Ovary (tissue), 9 donors: ENCODE measurements around the gene RPTOR. TPM values are rescaled to one million over a fixed set of nuclear protein-coding genes. Genes with fewer than 3 reads are reported as not detected.

Experiments
- DNase-seq, 5 donors: peaks; one replicate each; pipeline ENCODE4 v3.0.0-alpha.2; 2019 to 2020
- H3K27ac ChIP-seq, 2 donors: fragments of 200-600 bp; one replicate each; pipeline versions ENCODE4 v1.5.1 to v1.8.0; 2019 to 2022
- H3K27me3 ChIP-seq: fragments of 200-600 bp; one replicate; pipeline ENCODE4 v1.8.0; 2022
- H3K36me3 ChIP-seq: fragments of 200-600 bp; sonication (generic); one replicate; pipeline ENCODE4 v1.5.1; 2019
- H3K4me1 ChIP-seq: one replicate; pipeline ENCODE4 v1.8.1; 2013; ENCODE audit warnings: mild to moderate bottlenecking, moderate library complexity; ENCODE audit not compliant: insufficient read depth
- H3K4me3 ChIP-seq: fragments of 200-600 bp; sonication (generic); one replicate; pipeline ENCODE4 v1.5.1; 2017
- H3K9me3 ChIP-seq, 2 donors: fragments of 200-600 bp in 1 of 2; sonication (generic) in 1 of 2; one replicate each; pipeline versions ENCODE4 v1.5.1 to v1.8.1; 2013 to 2019; ENCODE audit warnings: mild to moderate bottlenecking in 1 of 2, moderate library complexity in 1 of 2
- CTCF ChIP-seq, 3 donors: fragments of 450-650 bp in 2 of 3; fragments of 200-600 bp in 1 of 3; IDR thresholded peaks; one replicate each; pipeline versions ENCODE4 v1.5.1 to v1.8.0; 2016 to 2022; ENCODE audit warnings: antibody characterized with exemption in 3 of 3, mild to moderate bottlenecking in 1 of 3
- EP300 ChIP-seq: sonication (generic); formaldehyde crosslinking; IDR thresholded peaks from one replicate; pipeline ENCODE4 v1.6.1; 2017; ENCODE audit warnings: antibody characterized with exemption
- POLR2A ChIP-seq: fragments of 450-650 bp; IDR thresholded peaks from one replicate; pipeline ENCODE4 v1.6.1; 2017; ENCODE audit warnings: antibody characterized with exemption, mild to moderate bottlenecking, moderate library complexity
- WGBS, 3 donors: extraction: QIAGEN DNeasy Blood & Tissue Kit in 1 of 3; methylation state at CpG; one replicate each; pipeline versions ENCODE4 v1.1.5 to v1.1.7; 2013 to 2017; 5-methylcytosine and 5-hydroxymethylcytosine counted together
- intact Hi-C, 4 donors: fragments of 100-400 bp; cut with DNase I; formaldehyde crosslinking; loops; one replicate each; pipeline versions ENCODE4 v1.11.0 to v1.15.1; 2022 to 2023
- polyA plus RNA-seq, 2 donors: library from polyadenylated mRNA; stranded (reverse); fragments of 200-250 nt in 1 of 2; fragments of 350-450 nt in 1 of 2; fragmentation: Illumina TruSeq in 1 of 2; extraction: RNeasy Lipid Tissue Mini Kit (QIAGEN cat#74804) in 1 of 2; gene quantifications; one replicate each; pipeline ENCODE4 v1.2.3, GENCODE V29; 2013 to 2014
- total RNA-seq, 7 donors: library from RNA; depleted of rRNA in 2 of 7; stranded (reverse); fragments of >200 nt in 2 of 7; fragmentation: NEBNext Ultra II Directional in 3 of 7; extraction: Animal tissue kit (Norgen Biotek cat#: 25700) in 3 of 7; gene quantifications; one replicate each; pipeline versions ENCODE4 v1.1.0 to v1.2.4, GENCODE V29; 2016 to 2023
- donor health status: DM: no; HTN: no; CAD: no; lungs with moderate emphysema.
- donor health status: DM: no; HTN: no; CAD: no.
- donor health status: Bipolar disorder and iron deficiency.
- donor health status: DM: yes; HTN: yes; CAD: no.
- donor health status: DM: no; HTN: no; CAD: no.
- donor health status: DM: yes; HTN: yes; CAD: no.

The RPTOR gene
- total and polyA plus RNA-seq, 9 donors = 11.1 to 41.9 (median 27.9) TPM

- DNase-seq = no peak
- Histone ChIP-seq H3K9me3 (no peaks in the 10 kb centered on the region), H3K36me3 (no peaks in the 10 kb centered on the region), H3K27ac (no peak overlapping the region), H3K27me3 (no peaks in the 10 kb centered on the region), H3K4me1 (no peaks in the 10 kb centered on the region), H3K4me3 (no peak overlapping the region)
- intact Hi-C loops = no loop called here
- WGBS, 3 donors = 79 to 87% (median 82%) methylated on average over 22 of the region's 22 CpGs
- TF ChIP-seq POLR2A = no peak
- TF ChIP-seq CTCF (IDR thresholded peaks at IDR 0.05) = peak in 1 of 3 donors; percentile 11
Measured at GRCh38 chr17:80899402-80900268, 355.0 kb downstream of the RPTOR start.

- WGBS, 3 donors = 73 to 79% (median 75%) methylated on average over 4 of the region's 4 CpGs
- no peak overlapping the region for H3K4me3 ChIP-seq
- no peaks in the 10 kb centered on the region for H3K36me3 ChIP-seq
- H3K27ac ChIP-seq = no peak overlapping the region
- TF ChIP-seq CTCF (IDR thresholded peaks at IDR 0.05) (no peak), EP300 (no peak), POLR2A (no peak)
- DNase-seq = no peak
- no peaks in the 10 kb centered on the region for H3K27me3 ChIP-seq
- H3K4me1 ChIP-seq = no peaks in the 10 kb centered on the region
- no peaks in the 10 kb centered on the region for H3K9me3 ChIP-seq
- intact Hi-C loops = no loop called here
Measured at GRCh38 chr17:80901319-80901718, 356.7 kb downstream of the RPTOR start.

GRCh38 chr17:80902197-80902962 is 357.7 kb downstream of the RPTOR start:
- no peak for DNase-seq
- H3K4me1 ChIP-seq = no peaks in the 10 kb centered on the region
- 86 to 90% (median 88%) methylated on average over 29 of the region's 29 CpGs for WGBS, 3 donors
- H3K27me3 ChIP-seq = no peaks in the 10 kb centered on the region
- H3K9me3 ChIP-seq = no peaks in the 10 kb centered on the region
- intact Hi-C loops = no loop called here
- TF ChIP-seq POLR2A (no peak), EP300 (no peak), CTCF (IDR thresholded peaks at IDR 0.05) (no peak)
- no peak overlapping the region for H3K27ac ChIP-seq
- no peak overlapping the region for H3K4me3 ChIP-seq
- no peaks in the 10 kb centered on the region for H3K36me3 ChIP-seq

- H3K9me3 ChIP-seq = no peaks in the 10 kb centered on the region
- no peak overlapping the region for H3K4me3 ChIP-seq
- H3K4me1 ChIP-seq = no peaks in the 10 kb centered on the region
- 90 to 93% (median 93%) methylated on average over 26 to 29 of the region's 29 CpGs for WGBS, 3 donors
- H3K27ac ChIP-seq = no peak overlapping the region
- no peaks in the 10 kb centered on the region for H3K27me3 ChIP-seq
- TF ChIP-seq EP300 = no peak
- TF ChIP-seq CTCF (IDR thresholded peaks at IDR 0.05) = no peak
- no peak for TF ChIP-seq POLR2A
- DNase-seq = no peak
- intact Hi-C loops = no loop called here
- H3K36me3 ChIP-seq = no peaks in the 10 kb centered on the region
Measured at GRCh38 chr17:80902963-80903611, 358.4 kb downstream of the RPTOR start.
